ENCODE data around the gene NDUFB10.

The NDUFB10 gene

DNA sequence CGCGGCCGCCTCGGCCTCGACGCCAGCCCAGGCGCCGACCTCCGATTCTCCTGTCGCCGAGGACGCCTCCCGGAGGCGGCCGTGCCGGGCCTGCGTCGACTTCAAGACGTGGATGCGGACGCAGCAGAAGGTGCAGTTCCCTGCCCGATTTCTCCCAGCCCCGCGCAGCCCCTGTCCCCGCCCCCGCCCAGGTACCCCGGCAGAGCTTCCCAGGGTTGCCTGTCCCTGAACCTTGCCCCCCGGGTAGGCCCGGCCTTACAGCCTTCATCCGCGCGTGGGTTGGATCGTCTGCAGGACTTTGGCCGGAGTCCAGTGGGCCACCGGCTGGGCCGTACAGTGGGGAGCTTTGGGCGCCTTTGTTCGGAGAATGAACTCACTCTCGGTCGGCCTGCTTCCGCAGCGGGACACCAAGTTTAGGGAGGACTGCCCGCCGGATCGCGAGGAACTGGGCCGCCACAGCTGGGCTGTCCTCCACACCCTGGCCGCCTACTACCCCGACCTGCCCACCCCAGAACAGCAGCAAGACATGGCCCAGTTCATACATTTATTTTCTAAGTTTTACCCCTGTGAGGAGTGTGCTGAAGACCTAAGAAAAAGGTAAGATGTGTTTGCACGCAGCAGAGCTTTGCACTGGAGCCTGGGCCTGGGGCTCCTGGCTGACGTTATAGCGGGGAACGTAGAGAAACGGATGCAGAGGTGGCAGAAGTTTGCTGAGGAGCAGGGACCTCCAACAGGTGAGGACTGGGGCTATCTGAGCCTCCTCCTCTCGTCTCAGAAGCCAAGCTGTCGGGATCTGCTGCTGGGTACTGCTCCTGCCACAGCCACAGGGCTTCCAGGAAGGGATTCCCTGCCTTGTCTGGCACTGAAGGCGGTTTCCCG is 25.2 kb downstream of the NDUFB10 start:
- DNase-seq (ENCODE audit: low read depth in 2 of 2) = no peak

DNA sequence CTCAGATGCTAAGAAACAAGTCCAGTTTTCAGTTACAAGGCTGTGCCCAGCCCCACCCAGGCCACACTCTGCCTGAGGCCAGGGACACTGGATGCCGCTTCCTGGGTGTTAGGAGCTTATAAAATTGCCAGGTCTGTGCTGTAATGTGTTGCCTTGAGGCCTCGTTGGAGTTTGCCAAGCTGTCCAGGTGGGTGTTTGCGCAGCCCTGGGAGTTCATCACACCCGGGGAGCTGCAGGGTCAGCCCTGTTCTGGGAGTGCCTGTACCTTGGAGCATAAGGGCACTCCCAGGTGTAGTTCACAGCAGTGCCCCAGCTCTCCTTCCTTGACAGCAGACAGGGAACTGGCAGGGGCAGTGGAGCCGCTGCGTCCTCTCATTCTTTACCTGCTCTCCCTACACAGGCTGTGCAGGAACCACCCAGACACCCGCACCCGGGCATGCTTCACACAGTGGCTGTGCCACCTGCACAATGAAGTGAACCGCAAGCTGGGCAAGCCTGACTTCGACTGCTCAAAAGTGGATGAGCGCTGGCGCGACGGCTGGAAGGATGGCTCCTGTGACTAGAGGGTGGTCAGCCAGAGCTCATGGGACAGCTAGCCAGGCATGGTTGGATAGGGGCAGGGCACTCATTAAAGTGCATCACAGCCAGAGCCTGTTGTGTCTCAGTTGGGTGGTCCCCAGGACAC is 26.3 kb downstream of the NDUFB10 start:
- no peak for DNase-seq (ENCODE audit: low read depth in 2 of 2)

- no peak for DNase-seq (ENCODE audit: low read depth in 2 of 2)
Measured at GRCh38 chr16:1987198-1987597, 27.9 kb downstream of the NDUFB10 start.

DNA sequence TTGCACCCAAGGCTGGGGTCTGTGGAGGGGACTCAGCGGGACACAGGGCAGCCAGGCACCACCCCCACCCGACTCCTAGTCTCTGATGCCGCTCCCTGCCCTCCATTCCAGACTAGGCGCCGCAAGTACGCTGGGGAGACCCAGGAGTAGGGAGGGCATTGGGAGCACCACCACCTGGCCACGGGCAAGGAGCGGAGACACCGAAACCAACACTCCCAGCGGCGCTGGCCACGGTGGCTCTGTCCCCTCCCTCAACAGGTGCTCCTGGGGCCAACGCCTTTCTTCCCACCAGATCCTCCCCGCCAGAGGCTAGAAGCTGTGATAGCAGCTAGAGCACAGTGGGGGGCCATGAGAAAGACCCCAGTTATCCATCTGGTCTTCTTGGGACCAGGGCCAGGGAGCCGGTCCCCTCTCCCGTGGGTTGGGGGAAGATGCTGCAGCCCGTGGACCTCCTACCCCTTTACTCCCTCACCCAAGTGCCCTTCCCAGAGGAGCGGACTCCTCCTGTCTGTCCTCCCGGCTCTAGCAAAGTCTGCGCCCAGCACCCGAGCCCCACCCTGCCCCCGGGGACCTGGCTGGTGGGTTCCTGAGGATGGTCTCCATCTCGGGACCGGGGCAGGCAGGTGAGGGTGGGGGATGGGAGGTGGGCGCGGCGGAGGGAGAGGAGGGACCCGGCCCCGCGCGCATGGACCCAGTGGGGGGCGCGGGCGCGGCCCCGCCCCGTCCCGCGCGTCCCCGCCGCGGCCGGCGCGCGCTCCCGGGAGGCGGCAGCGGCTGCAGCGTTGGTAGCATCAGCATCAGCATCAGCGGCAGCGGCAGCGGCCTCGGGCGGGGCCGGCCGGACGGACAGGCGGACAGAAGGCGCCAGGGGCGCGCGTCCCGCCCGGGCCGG is 30.1 kb downstream of the NDUFB10 start, which contains the start of gene SYNGR3:
SYNGR3 (plus strand) TSS at position 762 of the 892 bp plus-strand sequence. CDS start 133 bp downstream, outside the sequence.
- DNase-seq (ENCODE audit: low read depth in 2 of 2) = no peak

GRCh38 chr16:1990101-1990350 is 30.7 kb downstream of the NDUFB10 start:
- DNase-seq (ENCODE audit: low read depth in 2 of 2) = no peak

DNA sequence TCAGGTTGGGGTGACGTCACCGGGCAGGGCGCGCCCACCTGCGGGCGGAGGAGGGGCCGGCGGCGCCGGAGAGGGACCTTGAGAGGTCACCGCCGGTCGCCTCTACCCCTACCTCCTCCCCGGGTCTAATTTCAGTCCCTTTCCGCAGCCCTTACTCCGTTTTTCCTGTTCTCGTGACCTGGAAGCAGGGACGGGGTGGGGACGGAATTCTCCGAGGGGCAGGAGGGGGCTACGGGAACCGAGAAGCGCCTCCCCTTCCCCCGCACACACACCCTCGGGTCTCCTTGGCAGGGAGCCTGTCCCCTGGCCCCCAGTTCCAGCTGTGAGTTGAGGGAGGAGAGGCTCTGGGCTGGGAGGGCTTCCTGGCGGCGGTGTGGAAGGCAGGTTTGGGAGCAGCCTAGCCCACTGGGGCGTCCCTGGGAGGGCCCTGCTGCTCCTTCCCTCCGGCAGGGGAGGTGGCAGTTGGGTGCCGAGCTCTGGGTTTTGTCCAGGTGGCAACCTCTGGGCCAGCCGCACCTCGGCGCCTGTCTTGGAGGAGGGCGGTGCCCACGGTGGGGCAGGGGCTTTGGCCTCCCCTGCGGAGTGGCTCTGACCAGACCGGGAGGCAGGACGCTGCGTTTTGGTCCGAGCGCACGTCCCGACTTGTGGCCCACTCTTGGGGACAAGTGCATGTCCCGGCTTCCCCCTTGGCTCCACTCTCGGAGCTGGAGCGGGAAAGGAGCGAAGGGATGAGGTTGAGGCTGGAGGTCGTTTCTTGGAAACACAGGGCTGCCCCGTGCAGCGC is 31.2 kb downstream of the NDUFB10 start:
- no peak for DNase-seq (ENCODE audit: low read depth in 2 of 2)

GRCh38 chr16:1991135-1991551 is 31.8 kb downstream of the NDUFB10 start:
- no peak for DNase-seq (ENCODE audit: low read depth in 2 of 2)

GRCh38 chr16:1991588-1991947 is 32.2 kb downstream of the NDUFB10 start:
- DNase-seq (ENCODE audit: low read depth in 2 of 2) = no peak

DNA sequence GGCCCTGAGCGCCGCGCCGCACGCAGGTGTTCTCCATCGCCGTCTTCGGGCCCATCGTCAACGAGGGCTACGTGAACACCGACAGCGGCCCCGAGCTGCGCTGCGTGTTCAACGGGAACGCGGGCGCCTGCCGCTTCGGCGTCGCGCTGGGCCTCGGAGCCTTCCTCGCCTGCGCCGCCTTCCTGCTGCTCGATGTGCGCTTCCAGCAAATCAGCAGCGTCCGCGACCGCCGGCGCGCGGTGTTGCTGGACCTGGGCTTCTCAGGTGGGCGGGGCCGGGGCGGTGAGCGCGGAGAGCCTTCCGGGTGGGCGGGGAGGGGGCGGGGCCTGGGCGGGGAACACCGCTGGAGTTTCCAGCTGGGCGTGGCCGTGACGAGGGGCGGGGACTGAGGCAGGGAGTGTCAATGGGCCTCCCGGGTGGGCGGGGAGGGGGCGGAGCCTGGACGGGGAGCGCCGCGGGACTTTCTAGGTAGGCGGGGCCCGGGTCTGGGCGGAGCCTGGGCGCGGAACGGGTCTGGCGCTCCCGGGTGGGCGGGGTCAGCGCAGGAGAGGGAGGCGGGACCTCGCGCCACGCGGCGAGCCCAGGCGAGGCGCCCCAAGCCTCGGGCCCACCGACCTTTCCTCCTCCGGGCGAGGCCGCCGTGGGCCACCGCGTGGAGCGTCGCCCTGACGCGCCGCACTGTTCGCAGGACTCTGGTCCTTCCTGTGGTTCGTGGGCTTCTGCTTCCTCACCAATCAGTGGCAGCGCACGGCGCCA is 32.8 kb downstream of the NDUFB10 start:
- DNase-seq (ENCODE audit: low read depth in 2 of 2) = peak; percentile 98

- DNase-seq (ENCODE audit: low read depth in 2 of 2) = no peak
Measured at GRCh38 chr16:1992704-1993317, 33.5 kb downstream of the NDUFB10 start.

DNA sequence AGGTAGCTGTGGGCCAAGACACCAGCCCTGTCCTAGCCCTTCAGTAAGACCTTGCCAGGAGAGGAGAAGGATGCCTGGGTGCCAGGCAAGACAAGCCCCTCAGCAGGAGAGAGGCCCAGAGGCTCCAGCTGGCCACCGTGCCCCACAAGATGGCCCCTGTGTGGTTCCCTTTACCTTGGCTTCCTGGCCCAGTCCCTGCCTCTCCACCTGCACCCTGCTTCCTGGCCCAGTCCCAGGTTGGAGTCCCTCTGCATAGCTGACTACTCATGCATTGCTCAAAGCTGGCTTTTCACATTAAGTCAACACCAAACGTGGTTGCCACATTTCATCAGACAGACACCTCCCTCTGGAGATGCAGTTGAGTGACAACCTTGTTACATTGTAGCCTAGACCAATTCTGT is 34.4 kb downstream of the NDUFB10 start:
- DNase-seq (ENCODE audit: low read depth in 2 of 2) = no peak

DNA sequence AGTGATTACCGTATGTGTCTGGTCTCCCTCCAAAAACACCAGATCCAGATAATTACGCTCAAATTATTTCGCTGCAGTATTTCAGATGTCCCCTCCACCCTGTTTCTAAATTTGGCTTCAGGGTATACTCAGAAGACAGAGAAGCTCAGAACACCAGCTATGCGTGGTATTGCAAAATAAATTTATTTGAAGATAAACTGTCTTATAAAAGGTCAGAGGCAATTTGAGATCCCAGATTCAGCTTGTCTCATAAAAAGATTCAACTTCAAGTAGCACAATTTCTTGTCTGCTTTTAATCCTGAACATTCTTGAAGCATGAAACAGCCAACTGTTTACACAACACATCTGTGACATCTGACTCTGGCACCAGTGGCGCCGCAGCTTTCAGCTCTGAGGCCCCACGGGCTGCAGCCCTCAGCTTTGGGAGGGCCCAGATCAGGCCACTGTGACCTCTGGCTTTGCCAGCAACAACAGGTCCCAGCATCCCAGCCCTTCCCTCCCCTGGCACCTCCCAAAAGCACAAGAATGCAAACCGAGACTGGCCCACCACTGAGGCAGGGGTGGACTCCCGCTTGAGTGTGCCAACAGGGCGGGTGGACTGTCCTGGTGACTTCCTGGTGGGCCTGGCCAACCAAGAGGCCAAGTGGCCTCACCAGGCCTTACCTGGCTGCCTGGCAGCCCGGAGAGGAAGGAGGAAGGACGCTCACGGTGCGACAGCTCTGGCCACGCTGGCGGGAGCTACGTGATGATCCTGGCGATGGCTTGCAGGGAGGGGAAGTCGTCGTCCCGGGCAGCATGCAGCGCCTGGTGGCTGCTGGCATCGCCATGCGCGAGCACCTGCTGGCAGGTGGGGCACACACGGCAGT is 38.4 kb downstream of the NDUFB10 start:
- no peak for DNase-seq (ENCODE audit: low read depth in 2 of 2)

DNA sequence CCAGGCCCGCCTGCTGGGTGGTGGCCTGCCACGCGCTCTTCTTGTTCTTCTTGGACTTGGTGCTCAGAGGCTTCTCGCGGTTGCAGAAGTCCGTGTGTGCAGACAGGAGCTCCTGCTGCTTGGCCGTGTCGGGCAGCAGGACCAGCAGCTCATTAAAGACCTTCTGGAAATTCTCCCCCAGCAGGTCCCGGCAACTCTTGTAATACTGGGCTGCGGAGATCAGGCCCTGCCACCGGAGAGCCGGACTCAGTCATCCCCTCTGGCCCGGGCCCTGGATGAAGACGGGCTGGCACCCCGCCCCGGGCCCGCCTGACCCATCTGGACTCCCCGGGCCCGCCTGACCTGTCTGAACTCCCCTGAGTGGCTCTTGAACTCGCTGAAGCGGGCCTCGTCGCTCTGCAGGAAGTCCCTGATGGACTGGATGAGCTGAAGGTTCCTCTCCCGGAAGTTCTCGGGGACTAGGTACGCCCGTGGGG is 39.1 kb downstream of the NDUFB10 start:
- no peak for DNase-seq (ENCODE audit: low read depth in 2 of 2)

GRCh38 chr16:1998852-1999801 is 39.8 kb downstream of the NDUFB10 start:
- no peak for DNase-seq (ENCODE audit: low read depth in 2 of 2)

DNA sequence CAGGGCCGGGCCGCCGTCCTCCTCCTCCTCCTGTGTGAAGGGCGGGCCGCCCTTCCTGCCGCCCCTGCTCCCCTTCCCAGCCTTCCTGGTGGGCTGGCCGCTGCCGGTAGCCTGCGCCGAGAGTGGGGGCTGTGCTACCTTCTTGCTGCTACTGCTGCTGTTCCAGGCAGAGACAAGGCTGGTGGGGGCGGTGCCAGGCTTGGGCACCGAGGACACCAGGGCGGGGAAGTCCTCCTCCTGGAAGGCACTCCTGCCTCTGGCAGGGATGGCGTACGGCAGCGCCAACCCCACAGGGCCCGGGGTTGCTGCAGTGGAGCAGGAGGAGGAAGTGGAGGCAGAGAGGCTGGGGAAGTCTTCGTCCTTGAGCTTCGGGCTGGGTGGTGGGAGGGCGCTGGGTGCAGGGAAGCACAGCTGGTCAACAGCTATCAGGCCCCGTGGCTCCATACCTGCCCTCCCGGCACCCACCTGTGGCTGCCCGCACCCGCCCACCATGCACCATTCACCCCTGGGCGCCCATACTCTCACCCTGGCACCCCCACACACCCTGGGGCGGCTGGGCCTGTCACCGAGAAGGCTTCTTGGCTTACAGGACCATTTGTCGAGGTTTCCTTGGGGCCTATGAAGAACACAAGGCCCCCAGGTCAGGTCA is 40.7 kb downstream of the NDUFB10 start:
- DNase-seq (ENCODE audit: low read depth in 2 of 2) = no peak

GRCh38 chr16:2001035-2001434 is 41.7 kb downstream of the NDUFB10 start:
- DNase-seq (ENCODE audit: low read depth in 2 of 2) = no peak
